Activated naive CD8-positive, alpha-beta T cell treated with anti-CD3 and anti-CD28 coated beads, Interleukin-2, amount 10 ng/mL, durations not matched to agents 7 days and 5 days (primary cell): ENCODE measurements around the gene PDE4D. TPM values are rescaled to one million over a fixed set of nuclear protein-coding genes. Genes with fewer than 3 reads are reported as not detected.
"Not testable (repeated sequence)": the region's sequence is repeated elsewhere in the genome, so short reads cannot be mapped to it uniquely, and the experiment has no call there.

ENCODE experiments used
- ATAC-seq: fragments of 150-1000 bp; cut with Tn5 transposase; one replicate; pipeline ENCODE4 v1.10.0; 2021; ENCODE audit warnings: low read depth, moderate library complexity
- POLR2A ChIA-PET: fragments of 350-600 bp; sonication (Branson Sonifier 250); formaldehyde crosslinking; loops from one replicate; lab custom pipeline; 2021; ENCODE audit warnings: antibody characterized with exemption; lab: Charles Lee
- DNase-seq: peaks from one replicate; pipeline ENCODE4 v3.0.0; 2021
- H3K27ac Mint-ChIP-seq: one replicate; pipeline ENCODE4 v1.8.0; 2022; ENCODE audit warnings: mild to moderate bottlenecking, mixed read lengths
- H3K27me3 Mint-ChIP-seq: one replicate; pipeline ENCODE4 v1.8.0; 2022; ENCODE audit warnings: mild to moderate bottlenecking, moderate library complexity, mixed read lengths
- H3K36me3 Mint-ChIP-seq: one replicate; pipeline ENCODE4 v1.8.0; 2021; ENCODE audit warnings: mild to moderate bottlenecking, mixed read lengths
- H3K4me1 Mint-ChIP-seq: one replicate; pipeline ENCODE4 v1.8.0; 2021; ENCODE audit warnings: mixed read lengths
- H3K4me3 Mint-ChIP-seq: one replicate; pipeline ENCODE4 v1.8.0; 2022; ENCODE audit warnings: mild to moderate bottlenecking, moderate library complexity, mixed read lengths
- H3K9me3 Mint-ChIP-seq: one replicate; pipeline ENCODE4 v1.8.0; 2021; ENCODE audit warnings: mixed read lengths
- total RNA-seq, 2 experiments: library from RNA; stranded (reverse); gene quantifications; one replicate each; pipeline ENCODE4 v1.2.3, GENCODE V29; 2021

The PDE4D gene
- total RNA-seq, 2 experiments from 2014 or later, result 65.1 to 67.1 TPM

GRCh38 chr5:59065554-59065953 is 828.0 kb downstream of the PDE4D start:
- ATAC-seq (no peak), DNase-seq (no peak)
- H3K9me3 Mint-ChIP-seq, result peaks cover 2% of the 10 kb centered on the region
- no peak overlapping the region for H3K27ac Mint-ChIP-seq
- no peaks in the 10 kb centered on the region for H3K4me1 Mint-ChIP-seq
- POLR2A ChIA-PET, result interaction anchor here (1.2 kb wide), 1 partner anchor 14 kb away, joined by 3 read pairs; no protein-coding TSS in a partner anchor
- peaks cover 8% of the 10 kb centered on the region for H3K27me3 Mint-ChIP-seq
- H3K36me3 Mint-ChIP-seq, result peaks cover 2% of the 10 kb centered on the region
- no peak overlapping the region for H3K4me3 Mint-ChIP-seq

- no peak overlapping the region for H3K27ac Mint-ChIP-seq
Measured at GRCh38 chr5:59064293-59064692, 829.2 kb downstream of the PDE4D start.

GRCh38 chr5:59062986-59063683 is 830.4 kb downstream of the PDE4D start:
- Mint-ChIP-seq H3K9me3 (peaks cover 2% of the 10 kb centered on the region), H3K27me3 (peaks cover 8% of the 10 kb centered on the region), H3K36me3 (peaks cover 2% of the 10 kb centered on the region), H3K4me1 (no peaks in the 10 kb centered on the region), H3K27ac (no peak overlapping the region), H3K4me3 (no peak overlapping the region)
- ATAC-seq (no peak), DNase-seq (no peak)
- POLR2A ChIA-PET, result no interaction called here

More at GRCh38 chr5:59064293-59064692, 829.2 kb downstream of the PDE4D start:
- DNase-seq (no peak), ATAC-seq (no peak)
- POLR2A ChIA-PET, result no interaction called here
- Mint-ChIP-seq H3K9me3 (peaks cover 2% of the 10 kb centered on the region), H3K4me1 (no peaks in the 10 kb centered on the region), H3K27me3 (peaks cover 8% of the 10 kb centered on the region), H3K36me3 (peaks cover 2% of the 10 kb centered on the region), H3K4me3 (no peak overlapping the region)

GRCh38 chr5:59061377-59061776 is 832.1 kb downstream of the PDE4D start:
- Mint-ChIP-seq H3K4me3 (no peak overlapping the region), H3K9me3 (peaks cover 2% of the 10 kb centered on the region), H3K4me1 (no peaks in the 10 kb centered on the region), H3K36me3 (peaks cover 3% of the 10 kb centered on the region), H3K27me3 (peaks cover 12% of the 10 kb centered on the region), H3K27ac (no peak overlapping the region)
- POLR2A ChIA-PET, result no interaction called here
- ATAC-seq (no peak), DNase-seq (no peak)

GRCh38 chr5:59058969-59059687 is 834.4 kb downstream of the PDE4D start:
- ATAC-seq, result no peak
- Mint-ChIP-seq H3K4me3 (no peak overlapping the region), H3K27ac (no peak overlapping the region), H3K36me3 (peaks cover 2% of the 10 kb centered on the region), H3K4me1 (no peaks in the 10 kb centered on the region), H3K9me3 (no peaks in the 10 kb centered on the region), H3K27me3 (peaks cover 16% of the 10 kb centered on the region)
- POLR2A ChIA-PET, result no interaction called here
- no peak for DNase-seq

- Mint-ChIP-seq H3K4me1 (no peaks in the 10 kb centered on the region), H3K4me3 (no peak overlapping the region), H3K9me3 (no peaks in the 10 kb centered on the region), H3K36me3 (peaks cover 2% of the 10 kb centered on the region), H3K27me3 (peaks cover 16% of the 10 kb centered on the region), H3K27ac (no peak overlapping the region)
- POLR2A ChIA-PET, result no interaction called here
- ATAC-seq (no peak), DNase-seq (no peak)
Measured at GRCh38 chr5:59058237-59058636, 835.3 kb downstream of the PDE4D start.

GRCh38 chr5:59056599-59056998 is 836.9 kb downstream of the PDE4D start:
- H3K27me3 Mint-ChIP-seq, result peaks cover 20% of the 10 kb centered on the region
- H3K4me3 Mint-ChIP-seq, POLR2A ChIA-PET, H3K36me3 Mint-ChIP-seq, H3K9me3 Mint-ChIP-seq, DNase-seq, H3K27ac Mint-ChIP-seq, H3K4me1 Mint-ChIP-seq, ATAC-seq: not testable (repeated sequence)

- H3K4me3 Mint-ChIP-seq, result no peak overlapping the region
- ATAC-seq, result no peak
- H3K4me1 Mint-ChIP-seq, result peaks cover 2% of the 10 kb centered on the region
- POLR2A ChIA-PET, result no interaction called here
- peaks cover 4% of the 10 kb centered on the region for H3K36me3 Mint-ChIP-seq
- no peak overlapping the region for H3K27ac Mint-ChIP-seq
- peaks cover 17% of the 10 kb centered on the region for H3K27me3 Mint-ChIP-seq
- no peaks in the 10 kb centered on the region for H3K9me3 Mint-ChIP-seq
- DNase-seq, result no peak
Measured at GRCh38 chr5:59055745-59056448, 837.6 kb downstream of the PDE4D start.

GRCh38 chr5:59054963-59055528 is 838.5 kb downstream of the PDE4D start:
- DNase-seq, result no peak
- Mint-ChIP-seq H3K4me3 (no peak overlapping the region), H3K4me1 (peaks cover 2% of the 10 kb centered on the region), H3K9me3 (no peaks in the 10 kb centered on the region), H3K36me3 (peaks cover 4% of the 10 kb centered on the region), H3K27me3 (peaks cover 14% of the 10 kb centered on the region), H3K27ac (no peak overlapping the region)
- POLR2A ChIA-PET, result no interaction called here
- ATAC-seq, result no peak

- Mint-ChIP-seq H3K4me3 (no peak overlapping the region), H3K27me3 (peaks cover 11% of the 10 kb centered on the region), H3K36me3 (peaks cover 4% of the 10 kb centered on the region), H3K27ac (no peak overlapping the region), H3K4me1 (peaks cover 2% of the 10 kb centered on the region), H3K9me3 (no peaks in the 10 kb centered on the region)
- ATAC-seq, result no peak
- DNase-seq, result no peak
- POLR2A ChIA-PET, result interaction anchor here (1.2 kb wide), 1 partner anchor 14 kb away, joined by 3 read pairs; no protein-coding TSS in a partner anchor
Measured at GRCh38 chr5:59051951-59052350, 841.6 kb downstream of the PDE4D start.

- peaks cover 4% of the 10 kb centered on the region for H3K27me3 Mint-ChIP-seq
- DNase-seq, result no peak
- no peak overlapping the region for H3K27ac Mint-ChIP-seq
- H3K4me3 Mint-ChIP-seq, result no peak overlapping the region
- peaks cover 3% of the 10 kb centered on the region for H3K36me3 Mint-ChIP-seq
- ATAC-seq, result no peak
- H3K9me3 Mint-ChIP-seq, result no peaks in the 10 kb centered on the region
- POLR2A ChIA-PET, result no interaction called here
- H3K4me1 Mint-ChIP-seq, result peaks cover 2% of the 10 kb centered on the region
Measured at GRCh38 chr5:59049095-59049494, 844.4 kb downstream of the PDE4D start.

GRCh38 chr5:59042201-59043055 is 851.1 kb downstream of the PDE4D start:
- ATAC-seq, result no peak
- H3K4me3 Mint-ChIP-seq, result peak overlapping the region; percentile 90
- H3K27ac Mint-ChIP-seq, result peak overlapping the region; percentile 80
- H3K4me1 Mint-ChIP-seq, result peaks cover 20% of the 10 kb centered on the region
- H3K27me3 Mint-ChIP-seq, result no peaks in the 10 kb centered on the region
- H3K9me3 Mint-ChIP-seq, result no peaks in the 10 kb centered on the region
- DNase-seq, result no peak
- peaks cover 7% of the 10 kb centered on the region for H3K36me3 Mint-ChIP-seq
- POLR2A ChIA-PET, result interaction anchor here (2.3 kb wide), 1 partner anchor 86 kb away, joined by 14 read pairs; no protein-coding TSS in a partner anchor
